Stimulated activated CD8-positive, alpha-beta memory T cell treated with anti-CD3 and anti-CD28 coated beads, Interleukin-15, amount 100 ng/mL, for 4 hours (primary cell): ENCODE data around the gene GSK3B.

Source experiments
- DNase-seq, 2 donors: peaks; one replicate each; pipeline ENCODE4 v3.0.0-alpha.2; 2020; ENCODE audit warnings: low read depth in 2 of 2

The GSK3B gene

DNA sequence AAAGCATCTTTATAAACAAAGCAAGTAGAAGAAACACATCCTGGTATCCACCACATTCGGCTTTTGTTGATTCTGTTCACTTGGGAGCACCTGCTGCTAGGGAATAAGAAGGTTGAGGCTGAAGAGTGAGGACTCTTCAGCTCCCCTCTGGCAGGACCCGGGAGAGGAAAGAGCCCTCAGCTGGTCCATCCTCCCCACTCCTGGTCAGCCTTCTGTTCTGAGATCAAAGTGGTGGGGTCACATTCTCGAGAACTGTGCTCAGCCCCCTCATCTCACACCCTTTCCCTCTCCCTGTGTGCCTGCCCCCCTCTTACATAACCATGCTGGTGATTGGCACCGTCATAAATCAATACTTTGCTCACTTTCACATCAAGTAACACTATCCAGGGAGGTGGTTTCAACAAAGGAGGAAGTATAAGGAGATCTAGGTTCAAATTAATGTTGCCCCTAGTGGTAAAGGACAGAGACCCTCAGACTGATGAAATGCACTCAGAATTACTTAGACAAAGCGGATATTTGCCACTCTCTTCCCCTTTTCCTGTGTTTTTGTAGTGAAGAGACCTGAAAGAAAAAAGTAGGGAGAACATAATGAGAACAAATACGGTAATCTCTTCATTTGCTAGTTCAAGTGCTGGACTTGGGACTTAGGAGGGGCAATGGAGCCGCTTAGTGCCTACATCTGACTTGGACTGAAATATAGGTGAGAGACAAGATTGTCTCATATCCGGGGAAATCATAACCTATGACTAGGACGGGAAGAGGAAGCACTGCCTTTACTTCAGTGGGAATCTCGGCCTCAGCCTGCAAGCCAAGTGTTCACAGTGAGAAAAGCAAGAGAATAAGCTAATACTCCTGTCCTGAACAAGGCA lies 312.7 kb downstream of the GSK3B start, which contains the start of gene NR1I2:
NR1I2 (plus strand) TSS at position 772 of the 869 bp plus-strand sequence.
- no peak for DNase-seq

- DNase-seq = no peak
Observed at GRCh38 chr3:119779731-119780383, 314.4 kb downstream of the GSK3B start.

DNA sequence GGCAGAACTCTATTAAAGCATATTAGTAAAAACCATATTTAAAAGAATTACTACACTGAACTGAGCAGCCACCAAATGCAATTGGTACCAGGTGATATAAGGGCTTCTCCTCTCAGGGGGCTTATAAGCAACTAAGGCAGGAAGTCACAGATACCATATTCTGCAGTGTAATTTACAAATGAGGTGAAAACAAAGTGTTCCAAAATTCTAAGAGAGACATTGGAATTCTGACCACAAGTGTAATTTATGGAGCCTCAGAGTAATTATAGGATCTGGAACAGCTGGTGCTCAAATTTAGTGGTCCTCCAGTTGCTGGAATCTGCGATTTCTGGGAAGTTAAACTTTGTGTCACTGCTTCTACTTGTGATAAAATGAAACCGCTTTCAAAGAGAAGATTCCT lies 315.4 kb downstream of the GSK3B start:
- DNase-seq = no peak

GRCh38 chr3:119778176-119778575 lies 316.1 kb downstream of the GSK3B start:
- no peak for DNase-seq

GRCh38 chr3:119776304-119776703 lies 317.9 kb downstream of the GSK3B start:
- DNase-seq = no peak

DNA sequence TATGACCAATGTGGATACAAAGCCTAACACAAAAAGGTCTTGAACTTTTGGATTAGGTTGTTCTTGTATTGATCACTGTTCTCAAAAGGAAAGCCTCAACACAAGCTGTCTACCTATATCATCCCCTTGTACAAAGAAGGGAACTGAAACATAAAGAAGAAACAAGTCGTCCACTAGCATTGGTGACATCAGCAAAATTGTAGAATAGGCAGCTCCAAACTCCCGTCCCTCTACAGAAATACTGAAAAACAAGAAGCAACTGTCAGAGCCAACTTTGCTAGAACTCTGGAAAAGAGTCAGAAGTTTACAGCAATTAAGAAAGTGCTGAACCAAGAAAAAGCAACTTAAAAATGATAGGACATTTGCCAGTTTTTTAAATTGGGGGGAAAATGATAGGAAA lies 319.8 kb downstream of the GSK3B start:
- DNase-seq = no peak
